ENCODE results near the gene ANKS1A. TPM values are rescaled to one million over a fixed set of nuclear protein-coding genes. Genes with fewer than 3 reads are reported as not detected.
A peak's percentile ranks its signal among the peaks of the same experiment; 100 is the strongest.

The ANKS1A gene
- total RNA-seq, 1 experiment from 2014 or later, result 24.0 TPM

DNA sequence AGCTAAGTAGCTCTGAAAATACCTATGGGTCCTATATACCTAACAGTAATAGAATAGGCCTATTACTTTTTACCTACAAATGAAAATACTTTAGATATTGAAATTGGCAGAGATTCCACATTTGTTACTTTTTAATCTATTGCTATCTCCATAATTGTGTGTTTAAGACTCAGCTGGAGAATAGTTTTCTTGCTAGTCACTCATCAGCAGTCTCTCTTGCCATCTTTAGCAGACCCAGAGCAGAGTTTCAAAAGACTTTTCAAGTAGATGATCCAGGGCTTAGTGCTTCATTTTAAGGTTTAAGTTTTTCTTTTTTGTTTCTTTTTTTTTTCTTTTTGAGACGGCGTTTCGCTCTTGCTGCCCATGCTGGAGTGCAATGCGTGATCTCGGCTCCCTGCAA lies 12.9 kb downstream of the ANKS1A start:
- Mint-ChIP-seq H3K27ac (ENCODE audit: unreplicated experiment) (peak overlapping the region; percentile 37), H3K27me3 (ENCODE audit: insufficient read depth, unreplicated experiment) (no peaks in the 10 kb centered on the region), H3K9me3 (ENCODE audit: unreplicated experiment) (no peaks in the 10 kb centered on the region), H3K4me3 (ENCODE audit: unreplicated experiment) (no peak overlapping the region), H3K4me1 (ENCODE audit: low read depth, unreplicated experiment) (no peaks in the 10 kb centered on the region), H3K36me3 (ENCODE audit: insufficient read depth, unreplicated experiment) (no peaks in the 10 kb centered on the region)
- ChIA-PET POLR2A (interaction anchor here (0.7 kb wide), 1 partner anchor 251 kb away, joined by 5 read pairs; no protein-coding TSS in a partner anchor), CTCF (interaction anchor here (0.7 kb wide), 1 partner anchor 12 kb away, joined by 4 read pairs; no protein-coding TSS in a partner anchor)
- Histone ChIP-seq H3K4me3 (ENCODE audit: low read depth, low read length) (no peak overlapping the region), H3K9me3 (no peaks in the 10 kb centered on the region), H3K27me3 (replicated peaks; ENCODE audit: control insufficient read depth, insufficient read depth, low read length) (no peaks in the 10 kb centered on the region), H3K36me3 (ENCODE audit: control insufficient read depth, insufficient read depth, low read length) (no peaks in the 10 kb centered on the region), H3K4me1 (peaks cover 7% of the 10 kb centered on the region)
- intact Hi-C loops (cut with micrococcal nuclease; ENCODE audit: unreplicated experiment), result no loop called here
- BruUV-seq (replicated peaks), result no TSS peak
- TF ChIP-seq, protein P1, sequence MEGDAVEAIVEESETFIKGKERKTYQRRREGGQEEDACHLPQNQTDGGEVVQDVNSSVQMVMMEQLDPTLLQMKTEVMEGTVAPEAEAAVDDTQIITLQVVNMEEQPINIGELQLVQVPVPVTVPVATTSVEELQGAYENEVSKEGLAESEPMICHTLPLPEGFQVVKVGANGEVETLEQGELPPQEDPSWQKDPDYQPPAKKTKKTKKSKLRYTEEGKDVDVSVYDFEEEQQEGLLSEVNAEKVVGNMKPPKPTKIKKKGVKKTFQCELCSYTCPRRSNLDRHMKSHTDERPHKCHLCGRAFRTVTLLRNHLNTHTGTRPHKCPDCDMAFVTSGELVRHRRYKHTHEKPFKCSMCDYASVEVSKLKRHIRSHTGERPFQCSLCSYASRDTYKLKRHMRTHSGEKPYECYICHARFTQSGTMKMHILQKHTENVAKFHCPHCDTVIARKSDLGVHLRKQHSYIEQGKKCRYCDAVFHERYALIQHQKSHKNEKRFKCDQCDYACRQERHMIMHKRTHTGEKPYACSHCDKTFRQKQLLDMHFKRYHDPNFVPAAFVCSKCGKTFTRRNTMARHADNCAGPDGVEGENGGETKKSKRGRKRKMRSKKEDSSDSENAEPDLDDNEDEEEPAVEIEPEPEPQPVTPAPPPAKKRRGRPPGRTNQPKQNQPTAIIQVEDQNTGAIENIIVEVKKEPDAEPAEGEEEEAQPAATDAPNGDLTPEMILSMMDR (IDR thresholded peaks at IDR 0.05; ENCODE audit: insufficient read depth in 1 of 2, low read depth in 1 of 2, low read length in 1 of 2, severe bottlenecking in 1 of 2, unreplicated experiment in 1 of 2), result no peak
- no peak for DNase-seq

GRCh38 chr6:34904990-34905613 lies 16.0 kb downstream of the ANKS1A start:
- H3K27ac Mint-ChIP-seq (ENCODE audit: unreplicated experiment), result no peak overlapping the region
- DNase-seq, result no peak
- no peaks in the 10 kb centered on the region for H3K9me3 Mint-ChIP-seq (ENCODE audit: unreplicated experiment)
- ChIA-PET CTCF (no interaction called here), POLR2A (interaction anchor here (0.5 kb wide), 1 partner anchor 1701 kb away, joined by 3 read pairs; the partner anchor contains the start of gene HSD17B8)
- H3K4me3 Mint-ChIP-seq (ENCODE audit: unreplicated experiment), result no peak overlapping the region
- H3K4me1 Mint-ChIP-seq (ENCODE audit: low read depth, unreplicated experiment), result peaks cover 7% of the 10 kb centered on the region
- BruUV-seq (replicated peaks), result no TSS peak
- TF ChIP-seq, protein P1 (IDR thresholded peaks at IDR 0.05; ENCODE audit: insufficient read depth in 1 of 2, low read depth in 1 of 2, low read length in 1 of 2, severe bottlenecking in 1 of 2, unreplicated experiment in 1 of 2), result no peak
- peaks cover 19% of the 10 kb centered on the region for H3K4me1 ChIP-seq
- H3K27me3 Mint-ChIP-seq (ENCODE audit: insufficient read depth, unreplicated experiment), result no peaks in the 10 kb centered on the region
- H3K4me3 ChIP-seq (ENCODE audit: low read depth, low read length), result no peak overlapping the region
- no peaks in the 10 kb centered on the region for H3K9me3 ChIP-seq
- H3K36me3 Mint-ChIP-seq (ENCODE audit: insufficient read depth, unreplicated experiment), result no peaks in the 10 kb centered on the region
- no peaks in the 10 kb centered on the region for H3K27me3 ChIP-seq (replicated peaks; ENCODE audit: control insufficient read depth, insufficient read depth, low read length)
- no peaks in the 10 kb centered on the region for H3K36me3 ChIP-seq (ENCODE audit: control insufficient read depth, insufficient read depth, low read length)
- intact Hi-C loops (cut with micrococcal nuclease; ENCODE audit: unreplicated experiment), result no loop called here

- no TSS peak for BruUV-seq (replicated peaks)
- no peaks in the 10 kb centered on the region for H3K9me3 ChIP-seq
- H3K36me3 ChIP-seq (ENCODE audit: control insufficient read depth, insufficient read depth, low read length), result no peaks in the 10 kb centered on the region
- Mint-ChIP-seq H3K9me3 (ENCODE audit: unreplicated experiment) (no peaks in the 10 kb centered on the region), H3K4me1 (ENCODE audit: low read depth, unreplicated experiment) (peaks cover 7% of the 10 kb centered on the region), H3K27me3 (ENCODE audit: insufficient read depth, unreplicated experiment) (no peaks in the 10 kb centered on the region), H3K36me3 (ENCODE audit: insufficient read depth, unreplicated experiment) (no peaks in the 10 kb centered on the region), H3K4me3 (ENCODE audit: unreplicated experiment) (no peak overlapping the region), H3K27ac (ENCODE audit: unreplicated experiment) (no peak overlapping the region)
- H3K4me1 ChIP-seq, result peaks cover 14% of the 10 kb centered on the region
- DNase-seq, result no peak
- no peaks in the 10 kb centered on the region for H3K27me3 ChIP-seq (replicated peaks; ENCODE audit: control insufficient read depth, insufficient read depth, low read length)
- CTCF ChIA-PET, result no interaction called here
- POLR2A ChIA-PET, result no interaction called here
- TF ChIP-seq, protein P1 (IDR thresholded peaks at IDR 0.05; ENCODE audit: insufficient read depth in 1 of 2, low read depth in 1 of 2, low read length in 1 of 2, severe bottlenecking in 1 of 2, unreplicated experiment in 1 of 2), result no peak
- intact Hi-C loops (cut with micrococcal nuclease; ENCODE audit: unreplicated experiment), result no loop called here
- no peak overlapping the region for H3K4me3 ChIP-seq (ENCODE audit: low read depth, low read length)
These were observed 17.8 kb downstream of the ANKS1A start for GRCh38 chr6:34906826-34907225.
